PC-3 (cell line): ENCODE measurements around the gene UNC50. TPM values are rescaled to one million over a fixed set of nuclear protein-coding genes. Genes with fewer than 3 reads are reported as not detected.
A peak's percentile ranks its signal among the peaks of the same experiment; 100 is the strongest.

ENCODE experiments used
- ATAC-seq: fragments of 200-7000 bp; cut with Tn5 transposase; 2 replicates; pipeline ENCODE4 v1.9.1; 2020; ENCODE audit warnings: mild to moderate bottlenecking, moderate library complexity
- BruUV-seq: library from RNA; stranded (reverse); fragments of 400-500 nt; replicated peaks from 2 replicates; lab custom pipeline; 2021; lab: Mats Ljungman, UMichigan
- CTCF ChIA-PET: fragments of 300-600 bp; sonication (Branson Sonifier 250); formaldehyde crosslinking; loops from one replicate; lab custom pipeline; 2022; ENCODE audit warnings: antibody characterized with exemption; lab: Charles Lee
- POLR2A ChIA-PET: fragments of 300-600 bp; sonication (Branson Sonifier 250); formaldehyde crosslinking; loops from one replicate; lab custom pipeline; 2022; ENCODE audit warnings: antibody characterized with exemption; ENCODE audit not compliant: unreplicated experiment; lab: Charles Lee
- DNase-seq: peaks from one replicate; pipeline ENCODE4 v3.0.0-alpha.2; 2015
- H2AFZ ChIP-seq: fragments of 300-600 bp; sonication (generic); 2 replicates; pipeline ENCODE4 v1.6.0; 2016; ENCODE audit warnings: antibody characterized with exemption, low read length
- H3F3A ChIP-seq: fragments of 300-600 bp; sonication (generic); one replicate; pipeline ENCODE4 v1.6.0; 2017; ENCODE audit warnings: antibody characterized with exemption, low read length, control low read depth, mild to moderate bottlenecking; ENCODE audit not compliant: unreplicated experiment
- H3K27ac ChIP-seq: fragments of 300-600 bp; sonication (generic); 2 replicates; pipeline ENCODE4 v1.5.1; 2016; ENCODE audit warnings: mild to moderate bottlenecking, low read length
- H3K27me3 ChIP-seq: fragments of 300-600 bp; sonication (generic); 2 replicates; pipeline ENCODE4 v1.6.1; 2016; ENCODE audit warnings: low read length, mixed read lengths
- H3K36me3 ChIP-seq: fragments of 300-600 bp; sonication (generic); 2 replicates; pipeline ENCODE4 v1.6.1; 2016; ENCODE audit warnings: low read depth, mixed run types, low read length, mixed read lengths
- H3K4me1 ChIP-seq: fragments of 300-600 bp; sonication (generic); 2 replicates; pipeline ENCODE4 v1.5.1; 2016; ENCODE audit warnings: low read length; ENCODE audit not compliant: insufficient read depth
- H3K4me2 ChIP-seq: fragments of 300-600 bp; sonication (generic); 2 replicates; pipeline ENCODE4 v1.6.0; 2016; ENCODE audit warnings: low read length
- H3K4me3 ChIP-seq: fragments of 300-600 bp; sonication (generic); 2 replicates; pipeline ENCODE4 v1.5.1; 2016; ENCODE audit warnings: mild to moderate bottlenecking, low read length, mixed read lengths
- H3K79me2 ChIP-seq: fragments of 300-600 bp; sonication (generic); 2 replicates; pipeline ENCODE4 v1.6.1; 2017; ENCODE audit warnings: low read length, mixed read lengths
- H3K9ac ChIP-seq: fragments of 300-600 bp; sonication (generic); 2 replicates; pipeline ENCODE4 v1.6.0; 2016; ENCODE audit warnings: mild to moderate bottlenecking, low read length
- H3K9me2 ChIP-seq: fragments of 300-600 bp; sonication (generic); replicated peaks from 2 replicates; pipeline ENCODE4 v1.6.1; 2016; ENCODE audit warnings: mixed run types, low read length, mixed read lengths
- H3K9me3 ChIP-seq: fragments of 300-600 bp; sonication (generic); 2 replicates; pipeline ENCODE4 v1.6.1; 2016; ENCODE audit warnings: low read length, mixed read lengths
- H4K20me1 ChIP-seq: fragments of 300-600 bp; sonication (generic); 2 replicates; pipeline ENCODE4 v1.6.1; 2016; ENCODE audit warnings: low read length, mixed read lengths
- EZH2 ChIP-seq: fragments of 300-600 bp; sonication (generic); IDR thresholded peaks from one replicate; pipeline ENCODE4 v1.6.1; 2017; ENCODE audit warnings: antibody characterized with exemption, mild to moderate bottlenecking, low read length; ENCODE audit not compliant: unreplicated experiment
- EZH2phosphoT487 ChIP-seq: fragments of 300-600 bp; sonication (generic); IDR thresholded peaks from 2 replicates; pipeline ENCODE4 v1.6.1; 2018; ENCODE audit warnings: mild to moderate bottlenecking, antibody characterized with exemption, low read length, borderline replicate concordance
- intact Hi-C: fragments of 100-400 bp; cut with micrococcal nuclease; formaldehyde crosslinking; loops from 2 replicates; pipeline ENCODE4 v1.9.0; 2023
- total RNA-seq: library from RNA; depleted of rRNA; stranded (reverse); fragments of >200 nt; gene quantifications from 2 replicates; pipeline ENCODE4 v1.2.3, GENCODE V29; 2014
- TF ChIP-seq, protein P1 (sequence below): fragments of 300-600 bp; sonication (generic); conservative IDR thresholded peaks from 2 replicates; pipeline ENCODE4 v1.5.1; 2017; ENCODE audit warnings: antibody characterized with exemption, low read depth, mild to moderate bottlenecking, low read length

Gene UNC50
- total RNA-seq, 1 experiment from 2014 or later: 26.0 TPM

GRCh38 chr2:98637401-98638147 is 29.2 kb downstream of the UNC50 start:
- H3K9ac ChIP-seq: no peak overlapping the region
- H3K4me1 ChIP-seq: no peaks in the 10 kb centered on the region
- H3K9me3 ChIP-seq: no peaks in the 10 kb centered on the region
- ATAC-seq (no peak), DNase-seq (no peak)
- H3K4me2 ChIP-seq: no peak overlapping the region
- H3K27me3 ChIP-seq: no peaks in the 10 kb centered on the region
- CTCF ChIA-PET: no interaction called here
- no peaks in the 10 kb centered on the region for H4K20me1 ChIP-seq
- BruUV-seq: no TSS peak
- POLR2A ChIA-PET: no interaction called here
- no peak overlapping the region for H3K4me3 ChIP-seq
- no peak overlapping the region for H3K27ac ChIP-seq
- H3K9me2 ChIP-seq: no peaks in the 10 kb centered on the region
- no peak for TF ChIP-seq EZH2
- TF ChIP-seq EZH2phosphoT487: no peak
- TF ChIP-seq, protein P1, sequence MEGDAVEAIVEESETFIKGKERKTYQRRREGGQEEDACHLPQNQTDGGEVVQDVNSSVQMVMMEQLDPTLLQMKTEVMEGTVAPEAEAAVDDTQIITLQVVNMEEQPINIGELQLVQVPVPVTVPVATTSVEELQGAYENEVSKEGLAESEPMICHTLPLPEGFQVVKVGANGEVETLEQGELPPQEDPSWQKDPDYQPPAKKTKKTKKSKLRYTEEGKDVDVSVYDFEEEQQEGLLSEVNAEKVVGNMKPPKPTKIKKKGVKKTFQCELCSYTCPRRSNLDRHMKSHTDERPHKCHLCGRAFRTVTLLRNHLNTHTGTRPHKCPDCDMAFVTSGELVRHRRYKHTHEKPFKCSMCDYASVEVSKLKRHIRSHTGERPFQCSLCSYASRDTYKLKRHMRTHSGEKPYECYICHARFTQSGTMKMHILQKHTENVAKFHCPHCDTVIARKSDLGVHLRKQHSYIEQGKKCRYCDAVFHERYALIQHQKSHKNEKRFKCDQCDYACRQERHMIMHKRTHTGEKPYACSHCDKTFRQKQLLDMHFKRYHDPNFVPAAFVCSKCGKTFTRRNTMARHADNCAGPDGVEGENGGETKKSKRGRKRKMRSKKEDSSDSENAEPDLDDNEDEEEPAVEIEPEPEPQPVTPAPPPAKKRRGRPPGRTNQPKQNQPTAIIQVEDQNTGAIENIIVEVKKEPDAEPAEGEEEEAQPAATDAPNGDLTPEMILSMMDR: no peak
- H3K36me3 ChIP-seq: no peaks in the 10 kb centered on the region
- no peak overlapping the region for H2AFZ ChIP-seq
- no peaks in the 10 kb centered on the region for H3K79me2 ChIP-seq
- H3F3A ChIP-seq: no peaks in the 10 kb centered on the region
- intact Hi-C loops: no loop called here

DNA sequence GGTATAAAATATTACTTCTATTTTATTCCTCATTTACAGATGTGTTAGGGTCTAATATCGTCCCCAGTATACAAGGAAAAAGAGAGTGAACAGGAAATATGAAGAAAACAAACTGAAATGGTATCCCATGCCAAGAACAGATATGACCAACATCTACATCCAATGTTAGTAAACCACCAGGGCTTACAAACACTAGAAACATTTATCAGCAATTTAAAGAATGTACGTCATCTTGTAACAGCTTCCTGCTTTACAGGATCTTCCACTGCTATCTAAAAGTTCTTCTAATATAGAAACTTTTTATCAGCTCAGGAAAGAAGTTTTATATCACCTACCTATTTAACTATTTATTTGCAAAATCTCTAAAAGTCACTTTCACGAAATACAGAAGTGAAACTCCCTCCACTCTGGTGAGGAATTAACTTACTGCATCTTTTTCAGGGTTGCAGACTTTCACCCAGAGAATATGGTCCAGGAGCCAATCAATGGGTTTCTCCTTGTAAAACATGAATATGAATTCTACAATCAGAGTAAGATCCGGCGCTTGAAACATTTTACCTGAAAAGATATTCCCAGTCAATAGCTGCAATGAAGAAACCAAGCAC is 35.2 kb downstream of the UNC50 start:
- Histone ChIP-seq H3K4me1 (no peaks in the 10 kb centered on the region), H3K9me3 (no peaks in the 10 kb centered on the region), H3K4me3 (no peak overlapping the region), H3K36me3 (no peaks in the 10 kb centered on the region), H3K27ac (no peak overlapping the region), H4K20me1 (no peaks in the 10 kb centered on the region), H3K9ac (no peak overlapping the region), H3F3A (no peaks in the 10 kb centered on the region), H2AFZ (no peak overlapping the region), H3K4me2 (no peak overlapping the region), H3K9me2 (no peaks in the 10 kb centered on the region), H3K79me2 (no peaks in the 10 kb centered on the region), H3K27me3 (no peaks in the 10 kb centered on the region)
- intact Hi-C loops: loop anchor here (10.0 kb wide), 1 partner anchor 271 kb away; no protein-coding TSS in a partner anchor
- TF ChIP-seq EZH2: no peak
- POLR2A ChIA-PET: interaction anchor here (0.6 kb wide), 1 partner anchor 88 kb away, joined by 4 read pairs; no protein-coding TSS in a partner anchor
- BruUV-seq: no TSS peak
- ATAC-seq (no peak), DNase-seq (no peak)
- CTCF ChIA-PET: no interaction called here

- ATAC-seq: no peak
- peak overlapping the region; percentile 51 for H3K27ac ChIP-seq
- no peaks in the 10 kb centered on the region for H3K79me2 ChIP-seq
- H3K36me3 ChIP-seq: no peaks in the 10 kb centered on the region
- H4K20me1 ChIP-seq: no peaks in the 10 kb centered on the region
- H3K9ac ChIP-seq: no peak overlapping the region
- no peaks in the 10 kb centered on the region for H3K27me3 ChIP-seq
- no peak overlapping the region for H2AFZ ChIP-seq
- POLR2A ChIA-PET: no interaction called here
- no TSS peak for BruUV-seq
- no peaks in the 10 kb centered on the region for H3K4me1 ChIP-seq
- CTCF ChIA-PET: no interaction called here
- H3K9me2 ChIP-seq: no peaks in the 10 kb centered on the region
- no peak overlapping the region for H3K4me2 ChIP-seq
- H3K4me3 ChIP-seq: no peak overlapping the region
- no peaks in the 10 kb centered on the region for H3F3A ChIP-seq
- TF ChIP-seq, protein P1: no peak
- TF ChIP-seq EZH2 (no peak), EZH2phosphoT487 (no peak)
- intact Hi-C loops: loop anchor here (2.0 to 10.0 kb wide), 2 partner anchors 81 to 267 kb away; no protein-coding TSS in a partner anchor
- no peaks in the 10 kb centered on the region for H3K9me3 ChIP-seq
- peak; percentile 78 for DNase-seq
Observed at GRCh38 chr2:98647636-98648035, 39.2 kb downstream of the UNC50 start.
